Body of pancreas (tissue), 4 donors: ENCODE data around the gene FOXC1.

Experiments
- POLR2A ChIP-seq, 3 donors: fragments of 450-650 bp; IDR thresholded peaks; one replicate each; pipeline ENCODE4 v1.6.1; 2016; ENCODE audit warnings: antibody characterized with exemption in 3 of 3, mild to moderate bottlenecking in 2 of 3
- TF ChIP-seq, protein P1 (sequence below), 7 experiments: fragments of 450-650 bp in 4 of 7; fragments of 200-600 bp in 3 of 7; sonication (generic) in 3 of 7; IDR thresholded peaks; one replicate each; pipeline ENCODE4 v1.5.1; 2016 to 2019; ENCODE audit warnings: antibody characterized with exemption in 7 of 7

DNA sequence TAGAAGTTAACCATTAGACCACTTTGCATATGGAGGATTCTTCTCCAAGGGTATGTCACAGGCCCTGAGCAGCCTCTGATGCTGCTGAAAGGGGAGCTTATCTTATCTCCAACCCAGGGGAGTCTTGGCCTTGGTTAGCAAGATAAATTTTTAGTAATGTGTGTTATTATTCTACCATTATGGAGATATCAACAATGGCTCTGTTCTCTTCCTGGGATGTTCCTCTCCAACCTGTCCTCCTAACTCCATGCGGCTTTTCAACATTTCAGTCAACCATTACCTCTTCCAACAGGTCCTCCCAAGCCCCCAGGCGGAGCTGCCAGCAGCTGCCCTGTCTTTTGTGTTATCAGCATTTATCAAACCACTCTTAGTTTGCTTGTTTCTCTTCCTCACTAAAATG is 48.4 kb upstream of the FOXC1 start:
- TF ChIP-seq, protein P1, sequence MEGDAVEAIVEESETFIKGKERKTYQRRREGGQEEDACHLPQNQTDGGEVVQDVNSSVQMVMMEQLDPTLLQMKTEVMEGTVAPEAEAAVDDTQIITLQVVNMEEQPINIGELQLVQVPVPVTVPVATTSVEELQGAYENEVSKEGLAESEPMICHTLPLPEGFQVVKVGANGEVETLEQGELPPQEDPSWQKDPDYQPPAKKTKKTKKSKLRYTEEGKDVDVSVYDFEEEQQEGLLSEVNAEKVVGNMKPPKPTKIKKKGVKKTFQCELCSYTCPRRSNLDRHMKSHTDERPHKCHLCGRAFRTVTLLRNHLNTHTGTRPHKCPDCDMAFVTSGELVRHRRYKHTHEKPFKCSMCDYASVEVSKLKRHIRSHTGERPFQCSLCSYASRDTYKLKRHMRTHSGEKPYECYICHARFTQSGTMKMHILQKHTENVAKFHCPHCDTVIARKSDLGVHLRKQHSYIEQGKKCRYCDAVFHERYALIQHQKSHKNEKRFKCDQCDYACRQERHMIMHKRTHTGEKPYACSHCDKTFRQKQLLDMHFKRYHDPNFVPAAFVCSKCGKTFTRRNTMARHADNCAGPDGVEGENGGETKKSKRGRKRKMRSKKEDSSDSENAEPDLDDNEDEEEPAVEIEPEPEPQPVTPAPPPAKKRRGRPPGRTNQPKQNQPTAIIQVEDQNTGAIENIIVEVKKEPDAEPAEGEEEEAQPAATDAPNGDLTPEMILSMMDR (IDR thresholded peaks at IDR 0.05): no peak
- TF ChIP-seq POLR2A (IDR thresholded peaks at IDR 0.05): no peak
